HepG2 (cell line): Measurements from ENCODE around the gene PYY. TPM values are rescaled to one million over a fixed set of nuclear protein-coding genes. Genes with fewer than 3 reads are reported as not detected.

Experiments used
- ADNP ChIP-seq: sonication (generic); formaldehyde crosslinking; IDR thresholded peaks from 2 replicates; pipeline ENCODE4 v1.4.0; 2020; ENCODE audit warnings: missing genetic modification reagents
- ARID2 ChIP-seq: sonication (generic); formaldehyde crosslinking; IDR thresholded peaks from 2 replicates; pipeline ENCODE4 v1.8.1; 2022; ENCODE audit warnings: mild to moderate bottlenecking, missing genetic modification reagents, borderline replicate concordance
- ATF3 ChIP-seq: sonication (generic); formaldehyde crosslinking; IDR thresholded peaks from 2 replicates; pipeline ENCODE4 v1.4.0; 2020; ENCODE audit warnings: missing genetic modification reagents
- FOXA1 ChIP-seq, 2 experiments: fragments of 450-650 bp in 1 of 2; sonication (generic) in 1 of 2; formaldehyde crosslinking in 1 of 2; IDR thresholded peaks; 2 replicates each; pipeline versions ENCODE4 v1.4.0 to v1.6.1; 2016 to 2020; ENCODE audit warnings: missing genetic modification reagents in 1 of 2
- IKZF1 ChIP-seq: fragments of 450-650 bp; IDR thresholded peaks from 2 replicates; pipeline ENCODE4 v1.7.1; 2016
- IKZF4 ChIP-seq: sonication (generic); formaldehyde crosslinking; IDR thresholded peaks from 2 replicates; pipeline ENCODE4 v1.5.1; 2020; ENCODE audit warnings: borderline replicate concordance, mild to moderate bottlenecking, low read depth, missing genetic modification reagents; ENCODE audit errors: not compliant biosample characterization
- MED1 ChIP-seq: sonication (generic); formaldehyde crosslinking; IDR thresholded peaks from 2 replicates; pipeline ENCODE4 v1.4.0; 2020; ENCODE audit warnings: missing genetic modification reagents
- MLXIP ChIP-seq: sonication (generic); formaldehyde crosslinking; IDR thresholded peaks from 2 replicates; pipeline ENCODE4 v1.9.0; 2021; ENCODE audit warnings: missing genetic modification reagents, borderline replicate concordance
- PCBP1 ChIP-seq: fragments of 200-400 bp; formaldehyde crosslinking; IDR thresholded peaks from 2 replicates; pipeline ENCODE4 v1.6.1; 2017; ENCODE audit warnings: mild to moderate bottlenecking, low read depth, low read length, borderline replicate concordance
- RBFOX2 ChIP-seq: fragments of 200-400 bp; formaldehyde crosslinking; IDR thresholded peaks from 2 replicates; pipeline ENCODE4 v1.6.1; 2017; ENCODE audit warnings: low read depth, mild to moderate bottlenecking, low read length
- TFAP4 ChIP-seq: sonication (generic); IDR thresholded peaks from 2 replicates; pipeline ENCODE4 v1.6.1; 2016; ENCODE audit warnings: low read depth, borderline replicate concordance
- ZBTB14 ChIP-seq: sonication (generic); formaldehyde crosslinking; IDR thresholded peaks from 2 replicates; pipeline ENCODE4 v1.4.0; 2020; ENCODE audit warnings: missing genetic modification reagents
- ZNF281 ChIP-seq: sonication (generic); formaldehyde crosslinking; IDR thresholded peaks from 2 replicates; pipeline ENCODE4 v1.4.0; 2020; ENCODE audit warnings: missing genetic modification reagents, borderline replicate concordance
- ZNF414 ChIP-seq: sonication (generic); formaldehyde crosslinking; IDR thresholded peaks from 2 replicates; pipeline ENCODE4 v1.5.0; 2020; ENCODE audit warnings: missing genetic modification reagents
- ZNF484 ChIP-seq: sonication (generic); formaldehyde crosslinking; IDR thresholded peaks from 2 replicates; pipeline ENCODE4 v1.5.1; 2020; ENCODE audit warnings: mild to moderate bottlenecking, low read depth, missing genetic modification reagents, borderline replicate concordance
- ZNF547 ChIP-seq: sonication (generic); formaldehyde crosslinking; IDR thresholded peaks from 2 replicates; pipeline ENCODE4 v1.5.1; 2020; ENCODE audit warnings: mild to moderate bottlenecking, missing genetic modification reagents
- ZNF562 ChIP-seq: sonication (generic); formaldehyde crosslinking; IDR thresholded peaks from 2 replicates; pipeline ENCODE4 v1.8.0; 2022; ENCODE audit warnings: missing genetic modification reagents, borderline replicate concordance
- ZSCAN12 ChIP-seq: sonication (generic); formaldehyde crosslinking; IDR thresholded peaks from 2 replicates; pipeline ENCODE4 v1.9.0; 2021; ENCODE audit warnings: mild to moderate bottlenecking, missing genetic modification reagents
- polyA plus RNA-seq, 8 experiments: library from polyadenylated mRNA; depleted of rRNA in 3 of 8; stranded (reverse) in 7 of 8; unstranded in 1 of 8; fragments of >200 nt; fragmentation: Illumina TruSeq in 4 of 8; extraction: Trizol in 4 of 8; gene quantifications; 2 replicates each; pipeline versions ENCODE4 v1.2.1 to v1.2.3, GENCODE V29; 2011 to 2016; ENCODE audit warnings: low read depth in 4 of 8, missing spikeins in 1 of 8, mixed read lengths in 1 of 8; ENCODE audit not compliant: insufficient read depth in 1 of 8
- total RNA-seq, 5 experiments: library from RNA; depleted of rRNA; stranded (reverse); fragments of >200 nt; fragmentation: Illumina TruSeq; extraction: Trizol; gene quantifications; 2 replicates each; pipeline ENCODE4 v1.2.3, GENCODE V29; 2016; ENCODE audit warnings: low read depth in 1 of 5

The PYY gene
- total and polyA plus RNA-seq, 2 of the 13 experiments (the other 11 are each of a cell fraction or from before 2014, with no cell fraction given) = 0.25 TPM; not detected in 1

GRCh38 chr17:43983515-43984411 is 30.0 kb upstream of the PYY start (continued):
- no peak for TF ChIP-seq ZNF484 (CRISPR knock-in tag)
- no peak for TF ChIP-seq ZSCAN12 (CRISPR knock-in tag)
- peak; percentile 40 for TF ChIP-seq IKZF4 (CRISPR knock-in tag)
- peak; percentile 89 for TF ChIP-seq ZBTB14 (CRISPR knock-in tag)
- TF ChIP-seq ARID2 = no peak
- TF ChIP-seq ZNF547 (CRISPR knock-in tag) = peak; percentile 88
- TF ChIP-seq FOXA1 (IDR thresholded peaks at IDR 0.05) = no peak
- TF ChIP-seq FOXA1 (CRISPR knock-in tag; IDR thresholded peaks at IDR 0.05) = peak; percentile 99
- peak; percentile 70; the same call in 1 of the 2 replicates for TF ChIP-seq TFAP4
- no peak for TF ChIP-seq IKZF1
- peak; percentile 60 for TF ChIP-seq ATF3 (CRISPR knock-in tag)
- TF ChIP-seq ZNF562 (CRISPR knock-in tag) = no peak
- 0 out of 2 replicates have a peak, but pooled peaks have one; percentile 84 for TF ChIP-seq MLXIP
- no peak for TF ChIP-seq ZNF281
- TF ChIP-seq ADNP (CRISPR knock-in tag) = no peak
- peak; percentile 58; the same call in 1 of the 2 replicates for TF ChIP-seq RBFOX2
- TF ChIP-seq ZNF414 (CRISPR knock-in tag) = peak; percentile 90
- TF ChIP-seq PCBP1 = no peak
- TF ChIP-seq MED1 (CRISPR knock-in tag) = peak; percentile 93
